Activated CD4-positive, CD25-positive, alpha-beta regulatory T cell (primary cell): ENCODE data around the gene LEPROT.

Source experiments
- DNase-seq, 4 experiments: peaks; one replicate each; lab custom pipeline; 2025; lab: John Stamatoyannopoulos, UW

The LEPROT gene

GRCh38 chr1:65412256-65412983 lies 8.0 kb upstream of the LEPROT start:
- DNase-seq: no peak

GRCh38 chr1:65412984-65413375 lies 7.5 kb upstream of the LEPROT start:
- no peak for DNase-seq

GRCh38 chr1:65414538-65414937 lies 5.9 kb upstream of the LEPROT start:
- no peak for DNase-seq

GRCh38 chr1:65416767-65417166 lies 3.7 kb upstream of the LEPROT start:
- no peak for DNase-seq

GRCh38 chr1:65417729-65418128 lies 2.7 kb upstream of the LEPROT start:
- no peak for DNase-seq

- no peak for DNase-seq
These were observed 1.8 kb upstream of the LEPROT start for GRCh38 chr1:65418522-65419185.

- peak; percentile 96 to 98 (median 98) for DNase-seq
These were observed 533 bp upstream of the LEPROT start for GRCh38 chr1:65419681-65420589.

GRCh38 chr1:65421351-65422025 lies 1.0 kb downstream of the LEPROT start:
- DNase-seq: no peak

- no peak for DNase-seq
These were observed 2.1 kb downstream of the LEPROT start for GRCh38 chr1:65422241-65423203.

- DNase-seq: no peak
These were observed 3.6 kb downstream of the LEPROT start for GRCh38 chr1:65423884-65424572.

GRCh38 chr1:65424573-65424889 lies 4.1 kb downstream of the LEPROT start:
- DNase-seq: no peak

GRCh38 chr1:65425006-65425405 lies 4.5 kb downstream of the LEPROT start:
- DNase-seq: no peak

GRCh38 chr1:65425697-65426096 lies 5.2 kb downstream of the LEPROT start:
- DNase-seq: no peak

GRCh38 chr1:65429078-65429477 lies 8.6 kb downstream of the LEPROT start:
- DNase-seq: no peak

- DNase-seq: no peak
These were observed 9.3 kb downstream of the LEPROT start for GRCh38 chr1:65429806-65430205.

- DNase-seq: no peak
These were observed 10.7 kb downstream of the LEPROT start for GRCh38 chr1:65431111-65431705.

GRCh38 chr1:65432918-65433317 lies 12.4 kb downstream of the LEPROT start:
- no peak for DNase-seq

- DNase-seq: no peak
These were observed 13.8 kb downstream of the LEPROT start for GRCh38 chr1:65434255-65434654.

GRCh38 chr1:65434760-65435159 lies 14.3 kb downstream of the LEPROT start:
- DNase-seq: no peak

GRCh38 chr1:65435987-65436386 lies 15.5 kb downstream of the LEPROT start:
- no peak for DNase-seq
